ENCODE results near the gene HAX1. TPM values are rescaled to one million over a fixed set of nuclear protein-coding genes. Genes with fewer than 3 reads are reported as not detected.
"Not testable (repeated sequence)": the region's sequence is repeated elsewhere in the genome, so short reads cannot be mapped to it uniquely, and the experiment has no call there.

Gene HAX1

GRCh38 chr1:154314226-154314625, 41.8 kb downstream of the HAX1 start:
- H3K4me2 ChIP-seq (ENCODE audit: low read length); H3K9me3 ChIP-seq (replicated peaks; ENCODE audit: low read length); H3K4me3 ChIP-seq (ENCODE audit: low read length); H3K36me3 ChIP-seq (ENCODE audit: insufficient read depth, low read length); H3K4me1 ChIP-seq (ENCODE audit: control insufficient read depth, insufficient read depth, low read length); H3K9ac ChIP-seq (ENCODE audit: low read depth, low read length): not testable (repeated sequence)
- peaks cover 18% of the 10 kb centered on the region for H3K27me3 ChIP-seq (ENCODE audit: control insufficient read depth, insufficient read depth, low read length)

- H3K4me1 ChIP-seq (ENCODE audit: control insufficient read depth, insufficient read depth, low read length) = no peaks in the 10 kb centered on the region
Observed at GRCh38 chr1:154316704-154317103, 44.3 kb downstream of the HAX1 start.

GRCh38 chr1:154318386-154318785, 46.0 kb downstream of the HAX1 start:
- Histone ChIP-seq H3K4me3 (ENCODE audit: low read length) (no peak overlapping the region), H3K36me3 (ENCODE audit: insufficient read depth, low read length) (no peaks in the 10 kb centered on the region), H3K4me2 (ENCODE audit: low read length) (no peak overlapping the region), H3K9me3 (replicated peaks; ENCODE audit: low read length) (no peaks in the 10 kb centered on the region), H3K4me1 (ENCODE audit: control insufficient read depth, insufficient read depth, low read length) (no peaks in the 10 kb centered on the region), H3K27me3 (ENCODE audit: control insufficient read depth, insufficient read depth, low read length) (peaks cover 41% of the 10 kb centered on the region), H3K9ac (ENCODE audit: low read depth, low read length) (no peak overlapping the region)

More at GRCh38 chr1:154316704-154317103, 44.3 kb downstream of the HAX1 start:
- Histone ChIP-seq H3K9me3 (replicated peaks; ENCODE audit: low read length) (no peaks in the 10 kb centered on the region), H3K27me3 (ENCODE audit: control insufficient read depth, insufficient read depth, low read length) (peaks cover 30% of the 10 kb centered on the region), H3K4me3 (ENCODE audit: low read length) (no peak overlapping the region), H3K9ac (ENCODE audit: low read depth, low read length) (no peak overlapping the region), H3K4me2 (ENCODE audit: low read length) (no peak overlapping the region), H3K36me3 (ENCODE audit: insufficient read depth, low read length) (no peaks in the 10 kb centered on the region)

- H3K4me3 ChIP-seq (ENCODE audit: low read length) = no peak within 1 kb of the TSS
Observed at GRCh38 chr1:154320882-154321608, 48.6 kb downstream of the HAX1 start, which contains the start of gene AQP10. TSS of gene AQP10 (plus strand) at chr1:154321093. CDS start at chr1:154321156, 63 bp downstream.

GRCh38 chr1:154321609-154321934, 49.1 kb downstream of the HAX1 start:
- not testable (repeated sequence) for H3K4me1 ChIP-seq (ENCODE audit: control insufficient read depth, insufficient read depth, low read length); H3K9ac ChIP-seq (ENCODE audit: low read depth, low read length); H3K36me3 ChIP-seq (ENCODE audit: insufficient read depth, low read length); H3K4me3 ChIP-seq (ENCODE audit: low read length); H3K9me3 ChIP-seq (replicated peaks; ENCODE audit: low read length); H3K4me2 ChIP-seq (ENCODE audit: low read length)
- peaks cover 42% of the 10 kb centered on the region for H3K27me3 ChIP-seq (ENCODE audit: control insufficient read depth, insufficient read depth, low read length)

More at GRCh38 chr1:154320882-154321608, 48.6 kb downstream of the HAX1 start, which contains the start of gene AQP10:
- no peak within 1 kb of the TSS for H3K9ac ChIP-seq (ENCODE audit: low read depth, low read length)
- H3K36me3 ChIP-seq (ENCODE audit: insufficient read depth, low read length) = no peaks in the 10 kb centered on the region
- no peaks in the 10 kb centered on the region for H3K9me3 ChIP-seq (replicated peaks; ENCODE audit: low read length)
- peaks cover 2% of the 10 kb centered on the region for H3K4me1 ChIP-seq (ENCODE audit: control insufficient read depth, insufficient read depth, low read length)
- peaks cover 42% of the 10 kb centered on the region for H3K27me3 ChIP-seq (ENCODE audit: control insufficient read depth, insufficient read depth, low read length)
- no peak within 1 kb of the TSS for H3K4me2 ChIP-seq (ENCODE audit: low read length)

GRCh38 chr1:154323493-154323892, 51.1 kb downstream of the HAX1 start:
- no peaks in the 10 kb centered on the region for H3K36me3 ChIP-seq (ENCODE audit: insufficient read depth, low read length)
- H3K4me3 ChIP-seq (ENCODE audit: low read length) = no peak overlapping the region
- no peak overlapping the region for H3K4me2 ChIP-seq (ENCODE audit: low read length)
- peaks cover 23% of the 10 kb centered on the region for H3K4me1 ChIP-seq (ENCODE audit: control insufficient read depth, insufficient read depth, low read length)
- H3K9ac ChIP-seq (ENCODE audit: low read depth, low read length) = no peak overlapping the region
- H3K9me3 ChIP-seq (replicated peaks; ENCODE audit: low read length) = no peaks in the 10 kb centered on the region
- peaks cover 37% of the 10 kb centered on the region for H3K27me3 ChIP-seq (ENCODE audit: control insufficient read depth, insufficient read depth, low read length)

- Histone ChIP-seq H3K4me2 (ENCODE audit: low read length) (peak overlapping the region; percentile 99), H3K4me1 (ENCODE audit: control insufficient read depth, insufficient read depth, low read length) (peaks cover 28% of the 10 kb centered on the region), H3K9ac (ENCODE audit: low read depth, low read length) (no peak overlapping the region), H3K4me3 (ENCODE audit: low read length) (peak overlapping the region; percentile 78), H3K9me3 (replicated peaks; ENCODE audit: low read length) (no peaks in the 10 kb centered on the region), H3K36me3 (ENCODE audit: insufficient read depth, low read length) (no peaks in the 10 kb centered on the region), H3K27me3 (ENCODE audit: control insufficient read depth, insufficient read depth, low read length) (peaks cover 34% of the 10 kb centered on the region)
Observed at GRCh38 chr1:154324241-154324640, 51.8 kb downstream of the HAX1 start.

GRCh38 chr1:154324669-154325582, 52.5 kb downstream of the HAX1 start, which contains the start of gene ATP8B2:
TSS of gene ATP8B2 (plus strand) at chr1:154325525. CDS start at chr1:154328142, 2,617 bp downstream.
- Histone ChIP-seq H3K36me3 (ENCODE audit: insufficient read depth, low read length) (no peaks in the 10 kb centered on the region), H3K4me2 (ENCODE audit: low read length) (peak within 1 kb of the TSS; percentile 99), H3K27me3 (ENCODE audit: control insufficient read depth, insufficient read depth, low read length) (peaks cover 29% of the 10 kb centered on the region), H3K9ac (ENCODE audit: low read depth, low read length) (peak within 1 kb of the TSS; percentile 87), H3K4me1 (ENCODE audit: control insufficient read depth, insufficient read depth, low read length) (peaks cover 33% of the 10 kb centered on the region), H3K9me3 (replicated peaks; ENCODE audit: low read length) (no peaks in the 10 kb centered on the region), H3K4me3 (ENCODE audit: low read length) (peak within 1 kb of the TSS; percentile 78)

Small RNA genes lying within 50 kb of the gene (small RNA-seq; reads per million reads assigned to genes)
- gene RF00273 (not detected), gene RNU6-121P (not detected), gene RNU6-239P (not detected), gene SNORA58B (not detected)

All from skeletal muscle satellite cell (primary cell).